SK-N-SH treated with all-trans-retinoic acid at 6 μM for 48 hours (cell line): ENCODE results near the gene DMRTB1.

Experiments
- ATAC-seq: fragments of 200-7000 bp; cut with Tn5 transposase; 3 replicates; pipeline ENCODE4 v1.9.1; 2020; ENCODE audit warnings: mild to moderate bottlenecking, moderate library complexity
- ARNTL ChIP-seq: fragments of 450-650 bp; formaldehyde crosslinking; IDR thresholded peaks from 2 replicates; pipeline ENCODE4 v1.5.0; 2020; ENCODE audit warnings: low read depth, mild to moderate bottlenecking, moderate library complexity, borderline replicate concordance
- BACH2 ChIP-seq: fragments of 250-450 bp; sonication (Bioruptor Pico); IDR thresholded peaks from 2 replicates; pipeline ENCODE4 v1.9.0; 2021; ENCODE audit warnings: mild to moderate bottlenecking, borderline replicate concordance
- CREB5 ChIP-seq: fragments of 250-450 bp; sonication (Bioruptor Pico); IDR thresholded peaks from 2 replicates; pipeline ENCODE4 v1.5.1; 2020; ENCODE audit warnings: low read depth, mild to moderate bottlenecking, moderate library complexity
- CSDC2 ChIP-seq: fragments of 250-450 bp; sonication (Bioruptor Pico); IDR thresholded peaks from 2 replicates; pipeline ENCODE4 v1.5.0; 2020; ENCODE audit warnings: mild to moderate bottlenecking, moderate library complexity
- CSRNP3 ChIP-seq: fragments of 250-450 bp; sonication (Bioruptor Pico); IDR thresholded peaks from 2 replicates; pipeline ENCODE4 v1.5.1; 2021; ENCODE audit warnings: mild to moderate bottlenecking, moderate library complexity
- ESRRG ChIP-seq: fragments of 250-450 bp; sonication (Bioruptor Pico); IDR thresholded peaks from 2 replicates; pipeline ENCODE4 v1.6.1; 2021; ENCODE audit warnings: mild to moderate bottlenecking
- ISL1 ChIP-seq: fragments of 250-450 bp; sonication (Bioruptor Pico); IDR thresholded peaks from 2 replicates; pipeline ENCODE4 v2.1.2; 2022; ENCODE audit warnings: mild to moderate bottlenecking, moderate library complexity
- OSR1 ChIP-seq: fragments of 250-450 bp; sonication (Bioruptor Pico); IDR thresholded peaks from 2 replicates; pipeline ENCODE4 v1.8.0; 2022; ENCODE audit warnings: moderate library complexity, mild to moderate bottlenecking, inconsistent platforms
- PATZ1 ChIP-seq: fragments of 250-450 bp; sonication (Bioruptor Pico); IDR thresholded peaks from 2 replicates; pipeline ENCODE4 v1.8.0; 2020; ENCODE audit warnings: mild to moderate bottlenecking, moderate library complexity, borderline replicate concordance
- PPARA ChIP-seq: fragments of 250-450 bp; sonication (Bioruptor Pico); IDR thresholded peaks from 2 replicates; pipeline ENCODE4 v1.5.0; 2020; ENCODE audit warnings: mild to moderate bottlenecking, borderline replicate concordance
- RARB ChIP-seq: fragments of 250-450 bp; sonication (Bioruptor Pico); IDR thresholded peaks from 2 replicates; pipeline ENCODE4 v1.8.0; 2021; ENCODE audit warnings: mild to moderate bottlenecking, moderate library complexity
- TCF4 ChIP-seq: fragments of 250-450 bp; sonication (Bioruptor Pico); IDR thresholded peaks from 2 replicates; pipeline ENCODE4 v1.8.0; 2021; ENCODE audit warnings: mild to moderate bottlenecking, moderate library complexity, borderline replicate concordance
- TOX ChIP-seq: fragments of 250-450 bp; sonication (Bioruptor Pico); IDR thresholded peaks from 2 replicates; pipeline ENCODE4 v1.8.0; 2021; ENCODE audit warnings: mild to moderate bottlenecking, moderate library complexity, borderline replicate concordance
- TSHZ2 ChIP-seq: fragments of 250-450 bp; sonication (Bioruptor Pico); IDR thresholded peaks from 2 replicates; pipeline ENCODE4 v1.5.0; 2020; ENCODE audit warnings: mild to moderate bottlenecking, moderate library complexity
- ZC3H10 ChIP-seq: fragments of 250-450 bp; sonication (Bioruptor Pico); IDR thresholded peaks from 2 replicates; pipeline ENCODE4 v1.5.1; 2021; ENCODE audit warnings: mild to moderate bottlenecking, moderate library complexity
- ZFP3 ChIP-seq: fragments of 250-450 bp; sonication (Bioruptor Pico); IDR thresholded peaks from 2 replicates; pipeline ENCODE4 v1.5.0; 2020; ENCODE audit warnings: mild to moderate bottlenecking, moderate library complexity
- ZFP30 ChIP-seq: fragments of 450-650 bp; formaldehyde crosslinking; IDR thresholded peaks from 2 replicates; pipeline ENCODE4 v1.5.0; 2022; ENCODE audit warnings: mild to moderate bottlenecking, moderate library complexity
- ZNF565 ChIP-seq: fragments of 450-650 bp; formaldehyde crosslinking; conservative IDR thresholded peaks from 2 replicates; pipeline ENCODE4 v1.5.0; 2020; ENCODE audit warnings: low read depth, mild to moderate bottlenecking, moderate library complexity
- ZNF70 ChIP-seq: fragments of 450-650 bp; formaldehyde crosslinking; IDR thresholded peaks from 2 replicates; pipeline ENCODE4 v1.5.0; 2020; ENCODE audit warnings: mild to moderate bottlenecking, moderate library complexity
- ZNF8 ChIP-seq: fragments of 450-650 bp; formaldehyde crosslinking; IDR thresholded peaks from 2 replicates; pipeline ENCODE4 v1.5.0; 2020; ENCODE audit warnings: mild to moderate bottlenecking, moderate library complexity
- TF ChIP-seq, protein P1 (sequence below): fragments of 250-450 bp; sonication (Bioruptor Pico); IDR thresholded peaks from 2 replicates; pipeline ENCODE4 v1.8.0; 2021; ENCODE audit warnings: low read depth, mild to moderate bottlenecking, moderate library complexity, borderline replicate concordance

The DMRTB1 gene

GRCh38 chr1:53483170-53483569 lies 24.0 kb downstream of the DMRTB1 start:
- no peak for TF ChIP-seq ZC3H10
- no peak for TF ChIP-seq CSDC2 (CRISPR knock-in tag)
- no peak for TF ChIP-seq TOX (CRISPR knock-in tag)
- TF ChIP-seq, all 23 proteins: peak for 0
- no peak for ATAC-seq

GRCh38 chr1:53483656-53484055 lies 24.5 kb downstream of the DMRTB1 start:
- ATAC-seq = no peak
- TF ChIP-seq TCF4 (CRISPR knock-in tag) (no peak), ZNF565 (CRISPR knock-in tag) (no peak), TSHZ2 (CRISPR knock-in tag) (no peak), CSDC2 (CRISPR knock-in tag) (no peak), ZFP3 (CRISPR knock-in tag) (no peak), ARNTL (CRISPR knock-in tag) (no peak), CSRNP3 (CRISPR knock-in tag) (no peak), ZFP30 (CRISPR knock-in tag) (no peak), BACH2 (CRISPR knock-in tag) (no peak), ZNF70 (CRISPR knock-in tag) (no peak), ESRRG (CRISPR knock-in tag) (no peak), PATZ1 (CRISPR knock-in tag) (no peak), TOX (CRISPR knock-in tag) (no peak), OSR1 (CRISPR knock-in tag) (no peak), PPARA (no peak), RARB (CRISPR knock-in tag) (no peak), CREB5 (no peak), ZNF8 (no peak), ISL1 (CRISPR knock-in tag) (no peak)
- TF ChIP-seq, protein P1, sequence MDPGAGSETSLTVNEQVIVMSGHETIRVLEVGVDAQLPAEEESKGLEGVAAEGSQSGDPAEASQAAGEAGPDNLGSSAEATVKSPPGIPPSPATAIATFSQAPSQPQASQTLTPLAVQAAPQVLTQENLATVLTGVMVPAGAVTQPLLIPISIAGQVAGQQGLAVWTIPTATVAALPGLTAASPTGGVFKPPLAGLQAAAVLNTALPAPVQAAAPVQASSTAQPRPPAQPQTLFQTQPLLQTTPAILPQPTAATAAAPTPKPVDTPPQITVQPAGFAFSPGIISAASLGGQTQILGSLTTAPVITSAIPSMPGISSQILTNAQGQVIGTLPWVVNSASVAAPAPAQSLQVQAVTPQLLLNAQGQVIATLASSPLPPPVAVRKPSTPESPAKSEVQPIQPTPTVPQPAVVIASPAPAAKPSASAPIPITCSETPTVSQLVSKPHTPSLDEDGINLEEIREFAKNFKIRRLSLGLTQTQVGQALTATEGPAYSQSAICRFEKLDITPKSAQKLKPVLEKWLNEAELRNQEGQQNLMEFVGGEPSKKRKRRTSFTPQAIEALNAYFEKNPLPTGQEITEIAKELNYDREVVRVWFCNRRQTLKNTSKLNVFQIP (CRISPR knock-in tag) = no peak

DNA sequence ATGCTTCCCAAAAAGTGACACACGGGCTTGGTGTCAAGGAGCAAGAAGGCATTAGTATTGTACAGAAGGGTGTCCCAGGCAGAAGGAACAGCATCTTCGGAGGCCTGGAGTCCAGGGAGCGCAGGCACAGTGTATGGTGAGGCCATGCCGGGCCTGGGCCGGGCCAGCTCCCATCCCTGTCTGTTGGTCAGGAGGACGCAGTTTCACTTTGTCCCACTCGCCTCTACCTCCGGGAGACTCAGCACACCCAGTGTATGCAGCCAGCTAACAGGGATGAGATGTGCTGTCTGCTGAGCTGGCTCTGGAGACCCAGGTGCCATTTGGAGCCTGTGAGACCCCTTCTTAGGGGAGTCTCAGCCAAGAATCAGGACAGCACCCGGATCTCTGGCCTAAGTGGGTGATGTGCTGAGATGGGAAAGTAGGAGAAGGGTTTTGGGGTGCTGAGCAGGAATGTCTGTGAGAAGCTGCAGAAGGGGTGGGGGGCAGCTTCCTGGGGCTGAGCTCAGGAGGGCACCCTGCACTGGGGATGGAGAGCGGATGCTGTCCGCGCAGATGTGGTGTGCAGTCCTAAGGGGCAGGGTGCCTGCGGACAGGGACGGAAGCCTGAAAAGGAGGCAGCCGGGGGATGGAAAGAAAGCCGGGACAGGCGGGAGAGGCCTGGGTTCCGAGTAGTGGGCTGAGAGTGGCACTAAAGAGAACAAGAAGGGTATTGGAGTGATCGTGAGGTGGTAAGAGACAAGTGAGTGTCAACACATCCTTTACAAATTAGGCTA lies 25.7 kb downstream of the DMRTB1 start:
- no peak for TF ChIP-seq CSRNP3 (CRISPR knock-in tag)
- TF ChIP-seq BACH2 (CRISPR knock-in tag) = no peak
- no peak for TF ChIP-seq RARB (CRISPR knock-in tag)
- TF ChIP-seq TCF4 (CRISPR knock-in tag) = no peak
- TF ChIP-seq ISL1 (CRISPR knock-in tag) = no peak

More for the DNA sequence above, 25.7 kb downstream of the DMRTB1 start:
- no peak; the same call in 2 of the 3 replicates for ATAC-seq
